Endothelial cell of umbilical vein (primary cell): ENCODE results near the gene CCND3. TPM values are rescaled to one million over a fixed set of nuclear protein-coding genes. Genes with fewer than 3 reads are reported as not detected.

Source experiments
- BruUV-seq: library from RNA; stranded (reverse); fragments of 400-500 nt; replicated peaks from 2 replicates; lab custom pipeline; 2021; lab: Mats Ljungman, UMichigan
- CTCF ChIA-PET: fragments of 300-600, 350-600 bp; sonication (Branson Sonifier 250); formaldehyde crosslinking; loops from one replicate; lab custom pipeline; 2021; ENCODE audit warnings: antibody characterized with exemption, inconsistent platforms; lab: Charles Lee
- POLR2A ChIA-PET: fragments of 300-600, 350-600 bp; sonication (Branson Sonifier 250); formaldehyde crosslinking; loops from one replicate; lab custom pipeline; 2021; ENCODE audit warnings: antibody characterized with exemption, inconsistent platforms; lab: Charles Lee
- DNase-seq: peaks from one replicate; pipeline ENCODE4 v3.0.0-alpha.2; 2011; ENCODE audit warnings: low read depth, low spot score
- FAIRE-seq: peaks from 2 replicates; lab custom pipeline; 2011; peaks lifted over from hg19 to GRCh38; lab: Jason Lieb, UNC
- H2AFZ ChIP-seq: 2 replicates; pipeline ENCODE4 v1.6.0; 2012; ENCODE audit warnings: low read depth, low read length, control low read depth, inconsistent platforms
- H3K27ac ChIP-seq: 2 replicates; pipeline ENCODE4 v1.5.1; 2011; ENCODE audit warnings: low read depth, mild to moderate bottlenecking, control low read depth, low read length, moderate library complexity; ENCODE audit not compliant: insufficient read depth
- H3K27me3 ChIP-seq, 2 experiments: 2 replicates each; pipeline versions ENCODE4 v1.6.0 to v1.6.1; 2011; ENCODE audit warnings: low read length in 2 of 2, mixed read lengths in 1 of 2; ENCODE audit not compliant: control insufficient read depth in 2 of 2, insufficient read depth in 2 of 2
- H3K36me3 ChIP-seq, 2 experiments: 2 replicates in 1 of 2; 3 replicates in 1 of 2; pipeline ENCODE4 v1.5.1; 2011; ENCODE audit warnings: low read length in 2 of 2, mild to moderate bottlenecking in 1 of 2, moderate library complexity in 1 of 2; ENCODE audit not compliant: control insufficient read depth in 2 of 2, insufficient read depth in 2 of 2; ENCODE audit errors: extremely low read depth in 1 of 2
- H3K4me1 ChIP-seq: 3 replicates; pipeline ENCODE4 v1.5.1; 2011; ENCODE audit warnings: mild to moderate bottlenecking, low read length; ENCODE audit not compliant: control insufficient read depth, insufficient read depth; ENCODE audit errors: extremely low read depth
- H3K4me2 ChIP-seq: 2 replicates; pipeline ENCODE4 v1.6.1; 2011; ENCODE audit warnings: low read length, control low read depth, mixed read lengths; ENCODE audit not compliant: insufficient read depth
- H3K4me3 ChIP-seq, 3 experiments: fragments of 200-600 bp in 1 of 3; sonication (generic), shearing (Covaris generic) in 1 of 3; replicated peaks in 1 of 3; 2 replicates each; pipeline ENCODE4 v1.5.1; 2011 to 2016; ENCODE audit warnings: control low read depth in 3 of 3, low read length in 3 of 3, mild to moderate bottlenecking in 2 of 3, inconsistent platforms in 1 of 3, low read depth in 1 of 3, moderate library complexity in 1 of 3; ENCODE audit not compliant: insufficient read depth in 1 of 3
- H3K79me2 ChIP-seq: 2 replicates; pipeline ENCODE4 v1.6.0; 2012; ENCODE audit warnings: low read length, inconsistent platforms; ENCODE audit not compliant: control insufficient read depth, insufficient read depth
- H3K9ac ChIP-seq: replicated peaks from 2 replicates; pipeline ENCODE3; 2011; ENCODE audit warnings: low read length, control low read depth; ENCODE audit not compliant: insufficient read depth; ENCODE audit errors: extremely low read depth
- H3K9me1 ChIP-seq: replicated peaks from 3 replicates; pipeline ENCODE4 v1.6.0; 2011; ENCODE audit warnings: mild to moderate bottlenecking, low read length; ENCODE audit not compliant: control insufficient read depth, insufficient read depth; ENCODE audit errors: extremely low read depth
- H3K9me3 ChIP-seq: replicated peaks from 2 replicates; pipeline ENCODE4 v1.5.1; 2012; ENCODE audit warnings: low read length, inconsistent platforms; ENCODE audit not compliant: control insufficient read depth, insufficient read depth
- H4K20me1 ChIP-seq: replicated peaks from 2 replicates; pipeline ENCODE3; 2011; ENCODE audit warnings: mild to moderate bottlenecking, low read length; ENCODE audit not compliant: control insufficient read depth, insufficient read depth; ENCODE audit errors: extremely low read depth
- EZH2 ChIP-seq: IDR thresholded peaks from 2 replicates; pipeline ENCODE4 v1.6.1; 2012; ENCODE audit warnings: borderline replicate concordance, low read depth, mild to moderate bottlenecking, moderate library complexity, low read length, inconsistent platforms; ENCODE audit not compliant: severe bottlenecking
- FOS ChIP-seq: IDR thresholded peaks from 2 replicates; pipeline ENCODE4 v1.6.1; 2011; ENCODE audit warnings: mild to moderate bottlenecking, low read length, moderate library complexity, borderline replicate concordance; ENCODE audit not compliant: insufficient read depth
- GATA2 ChIP-seq: IDR thresholded peaks from 2 replicates; pipeline ENCODE4 v1.7.0; 2011; ENCODE audit warnings: low read depth, mild to moderate bottlenecking, moderate library complexity, mixed read lengths, low read length; ENCODE audit not compliant: insufficient read length, insufficient read depth
- JUN ChIP-seq: IDR thresholded peaks from 2 replicates; pipeline ENCODE4 v1.6.1; 2011; ENCODE audit warnings: borderline replicate concordance, low read depth; ENCODE audit not compliant: insufficient read length, insufficient read depth
- MYC ChIP-seq: IDR thresholded peaks from one replicate; pipeline ENCODE4 v1.6.1; 2011; ENCODE audit warnings: mild to moderate bottlenecking, low read depth, low read length
- POLR2A ChIP-seq: IDR thresholded peaks from 2 replicates; pipeline ENCODE4 v1.6.1; 2012; ENCODE audit warnings: low read depth, mild to moderate bottlenecking, control low read depth, low read length
- POLR2AphosphoS5 ChIP-seq: IDR thresholded peaks from 2 replicates; pipeline ENCODE4 v1.6.1; 2012; ENCODE audit warnings: low read depth, mild to moderate bottlenecking, control low read depth, low read length, moderate library complexity; ENCODE audit not compliant: insufficient read depth
- dilution Hi-C: fragments of 300-500 bp; cut with MboI; formaldehyde crosslinking; loops from one replicate; pipeline ENCODE4 v1.15.0; 2019; ENCODE audit warnings: low sequenced_read_pairs; ENCODE audit not compliant: extremely low pct_ligation_motif_present
- intact Hi-C: fragments of 100-400 bp; cut with micrococcal nuclease; formaldehyde crosslinking; loops from one replicate; pipeline ENCODE4 v1.10.0; 2022
- polyA plus RNA-seq, 4 experiments: library from polyadenylated mRNA; depleted of rRNA in 3 of 4; stranded (reverse) in 3 of 4; unstranded in 1 of 4; fragments of >200 nt; gene quantifications; 2 replicates each; pipeline versions ENCODE4 v1.2.1 to v1.2.3, GENCODE V29; 2011 to 2012; ENCODE audit warnings: missing spikeins in 1 of 4
- total RNA-seq: library from RNA; stranded (reverse); gene quantifications from 2 replicates; pipeline ENCODE4 v1.2.3, GENCODE V29; 2021
- TF ChIP-seq, protein P1 (sequence below), 2 donors: IDR thresholded peaks; 1 replicate in 1 of 2; 2 replicates in 1 of 2; pipeline ENCODE4 v1.5.1; 2011; ENCODE audit warnings: low read length in 2 of 2, mild to moderate bottlenecking in 2 of 2, moderate library complexity in 2 of 2, control low read depth in 1 of 2, inconsistent platforms in 1 of 2, low read depth in 1 of 2; ENCODE audit not compliant: insufficient read depth in 1 of 2; ENCODE audit errors: extremely low read depth in 1 of 2
- TF ChIP-seq, protein P2 (sequence below): IDR thresholded peaks from 2 replicates; pipeline ENCODE4 v1.6.1; 2011; ENCODE audit not compliant: insufficient read depth, insufficient read length

The CCND3 gene
- total and polyA plus RNA-seq, 2 donors (not counting 3 experiments of a cell fraction or from before 2014, with no cell fraction given): 87.5 to 98.7 TPM

DNA sequence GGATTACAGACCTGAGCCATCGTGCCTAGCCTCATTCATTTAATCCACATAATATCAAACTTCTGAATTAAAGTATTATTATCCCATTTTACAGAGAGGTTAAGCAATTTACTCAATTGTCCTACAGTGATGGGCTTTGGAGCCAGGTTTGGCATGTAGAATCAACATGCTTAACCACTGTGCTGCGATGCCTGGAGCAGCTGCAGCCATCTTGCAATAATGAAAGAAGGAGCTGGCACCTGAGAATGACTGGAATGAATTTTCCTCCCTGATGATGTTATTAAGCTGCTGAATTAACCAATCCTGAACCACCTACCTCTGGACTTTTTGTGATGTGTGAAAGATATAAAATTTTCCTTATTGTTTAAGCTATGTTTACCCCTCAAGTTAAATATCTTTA lies 13.1 kb upstream of the CCND3 start:
- intact Hi-C loops (no loop called here), dilution Hi-C loops (no loop called here)
- Histone ChIP-seq H3K4me1 (no peaks in the 10 kb centered on the region), H3K9ac (no peak overlapping the region), H3K36me3 (no peaks in the 10 kb centered on the region), H3K4me2 (no peak overlapping the region), H3K27ac (no peak overlapping the region), H2AFZ (no peak overlapping the region), H3K9me3 (no peaks in the 10 kb centered on the region), H3K27me3 (no peaks in the 10 kb centered on the region), H4K20me1 (no peaks in the 10 kb centered on the region), H3K4me3 (no peak overlapping the region), H3K79me2 (no peaks in the 10 kb centered on the region), H3K9me1 (no peaks in the 10 kb centered on the region)
- no peak for DNase-seq
- no TSS peak for BruUV-seq
- TF ChIP-seq, protein P1, sequence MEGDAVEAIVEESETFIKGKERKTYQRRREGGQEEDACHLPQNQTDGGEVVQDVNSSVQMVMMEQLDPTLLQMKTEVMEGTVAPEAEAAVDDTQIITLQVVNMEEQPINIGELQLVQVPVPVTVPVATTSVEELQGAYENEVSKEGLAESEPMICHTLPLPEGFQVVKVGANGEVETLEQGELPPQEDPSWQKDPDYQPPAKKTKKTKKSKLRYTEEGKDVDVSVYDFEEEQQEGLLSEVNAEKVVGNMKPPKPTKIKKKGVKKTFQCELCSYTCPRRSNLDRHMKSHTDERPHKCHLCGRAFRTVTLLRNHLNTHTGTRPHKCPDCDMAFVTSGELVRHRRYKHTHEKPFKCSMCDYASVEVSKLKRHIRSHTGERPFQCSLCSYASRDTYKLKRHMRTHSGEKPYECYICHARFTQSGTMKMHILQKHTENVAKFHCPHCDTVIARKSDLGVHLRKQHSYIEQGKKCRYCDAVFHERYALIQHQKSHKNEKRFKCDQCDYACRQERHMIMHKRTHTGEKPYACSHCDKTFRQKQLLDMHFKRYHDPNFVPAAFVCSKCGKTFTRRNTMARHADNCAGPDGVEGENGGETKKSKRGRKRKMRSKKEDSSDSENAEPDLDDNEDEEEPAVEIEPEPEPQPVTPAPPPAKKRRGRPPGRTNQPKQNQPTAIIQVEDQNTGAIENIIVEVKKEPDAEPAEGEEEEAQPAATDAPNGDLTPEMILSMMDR (IDR thresholded peaks at IDR 0.05; ENCODE audit: extremely low read depth in 1 of 2, insufficient read depth in 1 of 2, low read depth in 1 of 2, low read length in 2 of 2): no peak
- TF ChIP-seq EZH2 (no peak), POLR2A (no peak), POLR2AphosphoS5 (no peak), MYC (no peak), FOS (no peak), GATA2 (no peak), JUN (no peak)
- TF ChIP-seq, protein P2, sequence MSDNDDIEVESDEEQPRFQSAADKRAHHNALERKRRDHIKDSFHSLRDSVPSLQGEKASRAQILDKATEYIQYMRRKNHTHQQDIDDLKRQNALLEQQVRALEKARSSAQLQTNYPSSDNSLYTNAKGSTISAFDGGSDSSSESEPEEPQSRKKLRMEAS: no peak
- FAIRE-seq: peak; percentile 28
- ChIA-PET POLR2A (no interaction called here), CTCF (no interaction called here)
